G401.6 (cell line): ENCODE data around the gene PAX2.
"Not testable (repeated sequence)": the region's sequence is repeated elsewhere in the genome, so short reads cannot be mapped to it uniquely, and the experiment has no call there.

Experiments used
- FAIRE-seq: peaks from 2 replicates; lab custom pipeline; 2012; peaks lifted over from hg19 to GRCh38; lab: Jason Lieb, UNC

Gene PAX2

DNA sequence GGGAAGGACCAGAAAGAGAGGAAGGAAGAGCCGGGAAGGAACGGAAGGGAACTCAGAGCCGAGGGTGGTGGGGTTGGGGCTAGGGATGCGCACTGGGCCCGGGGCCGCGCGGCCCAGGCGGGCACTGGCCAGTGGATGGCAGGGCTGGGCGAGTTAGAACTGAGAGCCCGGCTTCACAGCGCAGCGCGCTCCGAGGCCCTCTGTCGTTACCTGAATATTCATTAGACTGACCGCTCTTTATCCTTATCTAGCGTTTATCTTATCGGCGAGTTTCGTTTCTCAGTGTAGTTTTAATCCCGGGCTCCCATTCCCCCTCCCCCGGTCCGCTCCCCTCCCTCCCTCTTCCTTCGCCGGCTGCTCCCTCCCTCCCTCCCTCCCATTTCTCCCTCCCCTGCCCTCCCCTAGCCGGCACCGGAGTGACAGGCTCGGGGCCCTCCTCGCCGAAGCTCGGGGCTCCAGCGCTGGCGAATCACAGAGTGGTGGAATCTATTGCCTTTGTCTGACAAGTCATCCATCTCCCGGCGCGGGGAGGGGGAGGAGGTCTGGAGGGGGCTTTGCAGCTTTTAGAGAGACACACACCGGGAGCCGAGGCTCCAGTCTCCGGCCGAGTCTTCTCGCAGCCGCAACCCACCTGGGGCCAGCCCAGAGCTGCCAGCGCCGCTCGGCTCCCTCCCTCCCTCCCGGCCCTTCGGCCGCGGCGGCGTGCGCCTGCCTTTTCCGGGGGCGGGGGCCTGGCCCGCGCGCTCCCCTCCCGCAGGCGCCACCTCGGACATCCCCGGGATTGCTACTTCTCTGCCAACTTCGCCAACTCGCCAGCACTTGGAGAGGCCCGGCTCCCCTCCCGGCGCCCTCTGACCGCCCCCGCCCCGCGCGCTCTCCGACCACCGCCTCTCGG is at the start of gene PAX2:
PAX2 (plus strand) TSS at position 596 of the 895 bp plus-strand sequence. CDS start 679 bp downstream, outside the sequence.
- no peak for FAIRE-seq

DNA sequence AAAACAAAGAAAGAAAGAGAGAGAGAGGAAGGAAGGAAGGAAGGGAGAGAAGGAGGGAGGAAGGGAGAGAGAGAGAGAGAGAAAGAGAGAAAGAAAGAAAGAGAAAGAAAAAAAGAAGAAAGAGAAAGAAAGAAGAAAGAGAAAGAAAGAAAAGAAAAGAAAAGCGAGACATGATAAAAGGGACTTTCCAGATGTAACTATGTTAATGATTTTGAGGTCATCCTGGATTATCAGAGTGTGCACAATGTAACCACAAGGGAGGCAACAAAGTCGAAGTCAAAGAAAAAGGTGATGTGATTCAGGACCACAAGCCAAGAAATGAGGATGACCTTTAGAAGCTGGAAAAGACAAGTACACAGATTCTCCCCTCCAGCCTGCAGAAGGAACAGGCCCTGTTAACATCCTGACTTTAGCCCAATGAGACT is 48.9 kb upstream of the PAX2 start:
- FAIRE-seq, result no peak

DNA sequence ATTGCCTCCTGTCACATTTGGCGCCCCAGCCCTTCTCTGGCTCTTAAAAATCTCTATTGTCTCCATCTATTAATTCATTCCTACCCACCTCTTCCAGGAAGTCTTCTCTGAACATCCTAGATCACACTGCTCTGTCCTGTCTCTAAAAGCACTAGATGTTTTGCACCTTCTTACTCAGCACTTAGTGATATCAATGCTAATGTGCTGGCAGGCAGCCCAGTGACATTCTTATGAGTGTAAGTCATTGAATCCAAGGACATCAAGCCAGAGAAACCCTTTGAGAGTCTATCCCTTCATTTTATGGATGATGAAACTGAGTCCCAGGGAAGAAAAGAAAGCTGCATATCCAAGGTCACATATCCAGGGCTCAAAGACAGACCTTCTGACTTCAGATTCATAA is 48.3 kb upstream of the PAX2 start:
- no peak for FAIRE-seq

DNA sequence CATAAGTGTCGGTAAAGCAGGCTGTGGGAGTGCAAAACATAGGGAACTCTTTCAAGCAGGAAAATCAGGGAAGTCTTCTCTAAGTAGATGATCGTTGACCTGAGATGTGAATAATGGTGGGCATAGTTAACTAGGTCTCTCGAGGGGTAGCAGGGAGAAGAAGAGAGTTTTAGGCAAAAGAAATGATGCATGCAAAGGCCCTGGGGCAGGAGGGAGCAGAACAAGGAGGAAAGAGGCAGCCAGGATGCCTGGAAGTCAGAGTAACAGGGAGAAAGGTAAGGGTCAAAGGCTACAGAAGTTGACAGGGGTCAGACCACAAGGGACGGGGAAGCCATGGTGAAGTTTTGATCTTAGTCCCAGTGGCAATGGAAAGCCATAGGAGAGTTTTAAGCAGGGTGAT is 47.8 kb upstream of the PAX2 start:
- FAIRE-seq, result no peak

DNA sequence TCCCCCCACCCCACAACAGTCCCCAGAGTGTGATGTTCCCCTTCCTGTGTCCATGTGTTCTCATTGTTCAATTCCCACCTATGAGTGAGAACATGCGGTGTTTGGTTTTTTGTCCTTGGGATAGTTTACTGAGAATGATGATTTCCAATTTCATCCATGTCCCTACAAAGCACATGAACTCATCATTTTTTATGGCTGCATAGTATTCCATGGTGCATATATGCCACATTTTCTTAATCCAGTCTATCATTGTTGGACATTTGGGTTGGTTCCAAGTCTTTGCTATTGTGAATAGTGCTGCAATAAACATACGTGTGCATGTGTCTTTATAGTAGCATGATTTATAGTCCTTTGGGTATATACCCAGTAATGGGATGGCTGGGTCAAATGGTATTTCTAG is 43.7 kb upstream of the PAX2 start:
- FAIRE-seq, result not testable (repeated sequence)

DNA sequence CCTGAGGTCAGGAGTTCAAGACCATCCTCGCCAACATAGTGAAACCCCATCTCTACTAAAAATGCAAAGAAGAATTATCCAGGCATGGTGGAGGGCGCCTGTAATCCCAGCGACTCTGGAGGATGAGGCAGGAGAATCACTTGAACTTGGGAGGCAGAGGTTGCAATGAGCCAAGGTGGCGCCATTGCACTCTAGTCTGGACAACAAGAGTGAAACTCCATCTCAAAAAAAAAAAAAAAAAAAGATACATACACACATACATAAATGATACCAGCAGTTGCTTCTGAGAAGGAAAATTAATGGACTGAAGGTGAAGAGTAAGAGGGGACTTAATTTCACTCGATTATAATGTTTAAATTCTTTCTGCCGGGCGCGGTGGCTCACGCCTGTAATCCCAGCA is 40.2 kb upstream of the PAX2 start:
- no peak for FAIRE-seq

- no peak for FAIRE-seq
Measured at GRCh38 chr10:100707261-100707848, 38.0 kb upstream of the PAX2 start.

GRCh38 chr10:100709146-100710082 is 36.0 kb upstream of the PAX2 start:
- no peak for FAIRE-seq

DNA sequence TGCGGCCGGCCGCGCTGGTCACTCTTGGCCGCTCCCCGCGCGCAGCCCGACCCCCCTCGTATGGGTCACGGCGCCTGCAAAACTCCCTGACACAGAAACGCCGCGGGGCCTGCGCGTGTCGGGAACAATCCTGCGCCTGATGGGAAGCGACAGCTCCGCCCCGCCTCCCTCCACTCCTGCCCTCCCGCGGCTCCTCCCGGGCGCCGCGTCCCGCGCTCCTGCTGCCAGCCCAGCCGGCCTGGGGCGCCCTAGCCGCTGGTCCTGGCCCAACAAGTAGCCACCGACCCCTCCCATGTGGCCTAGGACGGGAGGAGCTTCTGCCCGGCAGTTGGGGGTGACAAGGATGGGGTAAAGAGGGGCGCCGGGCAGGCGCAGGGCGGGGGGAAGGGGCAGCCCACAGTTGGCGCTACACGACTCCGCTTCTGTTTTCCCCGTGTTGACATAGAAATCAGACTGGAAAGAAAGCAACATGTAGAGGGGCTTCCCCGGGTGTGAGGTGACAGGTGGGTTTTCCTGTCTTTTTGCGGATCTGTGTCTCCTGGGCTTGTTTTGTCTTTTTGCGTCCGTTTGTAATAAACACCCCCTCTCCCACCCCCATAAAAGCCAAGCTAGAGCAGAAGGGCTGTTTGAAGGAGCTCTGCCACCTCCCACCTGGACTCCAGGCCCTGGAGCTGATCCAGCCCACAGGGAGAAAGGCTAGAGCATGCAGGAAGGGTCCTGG is 35.1 kb upstream of the PAX2 start:
- FAIRE-seq, result no peak

- no peak for FAIRE-seq
Measured at GRCh38 chr10:100713049-100713858, 32.1 kb upstream of the PAX2 start.

DNA sequence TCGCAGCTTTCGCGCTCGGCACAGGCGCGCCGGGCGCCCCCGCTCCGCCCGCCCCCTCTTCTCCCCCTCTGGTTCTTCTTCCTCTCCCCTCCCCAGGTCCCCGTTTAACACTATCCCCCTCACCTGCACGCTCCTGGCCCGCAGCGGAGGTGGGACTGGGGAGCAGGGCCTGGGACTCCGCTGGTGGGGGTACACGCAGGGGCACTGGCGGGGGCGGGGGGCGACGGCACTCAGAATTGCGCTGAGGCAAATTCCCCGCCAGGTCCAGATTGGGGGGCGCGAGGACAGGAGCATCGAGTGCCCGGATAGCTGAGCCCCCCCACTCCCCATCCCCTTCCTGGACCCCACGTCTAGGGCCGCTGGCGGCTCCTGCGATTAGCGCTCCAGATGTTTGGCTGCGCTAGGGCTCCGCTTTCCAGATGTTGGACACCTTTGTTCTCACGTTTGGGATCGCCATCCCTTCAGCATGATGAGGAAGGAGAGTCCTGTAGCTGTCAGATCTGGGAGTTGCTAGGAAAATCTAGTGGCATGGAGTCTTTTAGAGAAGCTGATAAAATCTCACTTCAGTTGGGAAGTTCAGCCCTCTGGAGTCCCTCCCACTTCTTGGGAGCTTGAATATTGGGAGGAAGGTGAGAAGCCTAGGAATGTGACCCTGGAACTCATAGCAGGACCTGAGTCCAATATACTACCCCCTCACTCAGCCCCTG is 31.4 kb upstream of the PAX2 start:
- FAIRE-seq, result no peak

DNA sequence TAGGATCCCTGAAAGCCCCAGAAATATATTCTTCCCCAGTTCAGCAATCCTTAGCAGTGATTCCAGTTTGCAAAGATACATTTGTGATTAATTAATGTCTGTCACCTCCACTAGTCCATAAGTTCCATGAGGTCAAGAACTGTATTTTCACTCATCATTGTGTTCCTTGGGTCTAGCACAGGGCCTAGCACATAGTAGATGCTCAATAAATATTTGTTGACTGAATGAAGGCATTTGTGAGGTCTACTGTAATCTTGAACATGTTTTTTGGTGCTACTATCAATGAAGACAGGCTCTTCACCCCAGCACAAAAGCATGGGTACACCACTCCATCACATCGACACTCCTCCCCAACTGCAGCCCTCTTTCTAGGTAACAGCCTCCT is 30.8 kb upstream of the PAX2 start:
- FAIRE-seq, result no peak

DNA sequence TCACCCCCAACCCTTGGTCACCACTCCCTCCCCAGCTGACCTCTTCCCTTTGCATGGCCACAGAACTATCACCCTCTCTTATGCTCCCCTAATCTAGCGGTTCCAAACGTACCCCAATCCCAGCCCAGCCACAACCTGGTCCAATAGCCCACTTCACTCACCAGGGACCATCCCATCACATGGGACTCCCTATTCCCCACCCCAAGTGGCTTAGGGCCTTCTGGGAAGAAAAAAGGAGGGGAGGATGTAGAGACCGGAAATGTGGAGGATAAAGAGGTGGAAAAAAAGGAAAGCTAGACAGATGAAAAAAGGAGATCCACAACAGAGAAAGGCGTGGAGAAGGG is 30.3 kb upstream of the PAX2 start:
- FAIRE-seq, result no peak

GRCh38 chr10:100715445-100716385 is 29.7 kb upstream of the PAX2 start:
- FAIRE-seq, result no peak

GRCh38 chr10:100717166-100717565 is 28.2 kb upstream of the PAX2 start:
- FAIRE-seq, result no peak

GRCh38 chr10:100718197-100718742 is 27.1 kb upstream of the PAX2 start:
- FAIRE-seq, result no peak

- FAIRE-seq, result no peak
Measured at GRCh38 chr10:100723180-100723579, 22.2 kb upstream of the PAX2 start.

DNA sequence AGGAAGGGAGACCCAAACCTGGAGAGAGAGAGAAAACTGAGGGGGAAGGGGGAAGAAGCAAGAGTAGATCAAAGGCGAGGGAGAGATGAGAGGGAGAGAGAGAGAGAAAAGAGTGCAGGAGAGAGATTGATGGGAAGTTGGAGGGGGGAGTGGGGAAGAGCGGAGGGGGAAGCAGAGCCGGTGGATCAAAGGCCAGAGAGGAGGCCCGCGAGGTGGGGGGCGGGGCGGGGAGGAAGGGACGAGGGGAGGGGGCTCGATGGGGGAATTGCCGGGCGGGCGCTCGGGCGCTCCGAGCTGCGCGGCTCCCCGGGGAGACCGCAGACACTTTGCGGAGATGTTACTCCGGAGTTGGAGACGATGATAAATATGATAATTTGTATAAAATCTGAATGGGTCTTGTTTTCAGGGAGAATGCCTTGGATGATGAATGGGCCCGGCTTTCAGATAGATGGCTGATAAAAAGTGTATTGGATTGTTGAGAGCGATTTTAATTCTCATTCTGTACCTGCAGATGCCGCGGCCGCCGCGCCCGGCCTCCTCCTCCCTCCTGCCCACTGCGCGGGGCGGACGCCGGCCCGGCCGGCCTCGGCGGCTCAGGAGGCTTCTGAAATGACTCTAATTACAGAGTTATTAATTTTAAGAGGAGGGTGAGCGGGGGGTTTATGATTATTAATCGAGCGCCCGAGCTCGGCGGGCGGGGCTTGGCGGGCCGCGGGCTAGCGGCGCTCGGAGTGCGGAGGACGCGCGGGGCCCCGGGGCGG is 21.4 kb upstream of the PAX2 start:
- FAIRE-seq, result no peak
